Keratinocyte (primary cell): Measurements from ENCODE around the gene CASTOR1. TPM values are rescaled to one million over a fixed set of nuclear protein-coding genes. Genes with fewer than 3 reads are reported as not detected.

ENCODE experiments used
- DNase-seq: peaks from one replicate; pipeline ENCODE4 v3.0.0-alpha.2; 2011; ENCODE audit warnings: low read depth, missing footprints, low spot score
- FAIRE-seq: peaks from 2 replicates; lab custom pipeline; 2011; peaks lifted over from hg19 to GRCh38; lab: Jason Lieb, UNC
- H2AFZ ChIP-seq: 2 replicates; pipeline ENCODE4 v1.6.0; 2012; ENCODE audit warnings: low read length, control low read depth, inconsistent platforms; ENCODE audit not compliant: control insufficient read depth
- H3K27ac ChIP-seq: 2 replicates; pipeline ENCODE4 v1.5.1; 2011; ENCODE audit warnings: low read length; ENCODE audit not compliant: control insufficient read depth, insufficient read depth
- H3K27me3 ChIP-seq: 3 replicates; pipeline ENCODE4 v1.6.0; 2011; ENCODE audit warnings: low read length; ENCODE audit not compliant: control insufficient read depth, insufficient read depth; ENCODE audit errors: extremely low read depth
- H3K36me3 ChIP-seq, 2 experiments: 2 replicates in 1 of 2; 3 replicates in 1 of 2; pipeline ENCODE4 v1.5.1; 2011; ENCODE audit warnings: low read length in 2 of 2, mild to moderate bottlenecking in 1 of 2; ENCODE audit not compliant: control insufficient read depth in 2 of 2, insufficient read depth in 2 of 2; ENCODE audit errors: extremely low read depth in 1 of 2
- H3K4me1 ChIP-seq: 3 replicates; pipeline ENCODE4 v1.5.1; 2011; ENCODE audit warnings: low read length; ENCODE audit not compliant: control insufficient read depth, insufficient read depth; ENCODE audit errors: extremely low read depth
- H3K4me2 ChIP-seq: 3 replicates; pipeline ENCODE4 v1.6.0; 2011; ENCODE audit warnings: low read depth, low read length; ENCODE audit not compliant: control insufficient read depth, insufficient read depth; ENCODE audit errors: extremely low read depth
- H3K4me3 ChIP-seq, 3 experiments: fragments of 200-600 bp in 1 of 3; sonication (generic) in 1 of 3; 2 replicates in 2 of 3; 3 replicates in 1 of 3; pipeline ENCODE4 v1.5.1; 2011 to 2016; ENCODE audit warnings: low read length in 3 of 3, mild to moderate bottlenecking in 3 of 3, control low read depth in 2 of 3, inconsistent platforms in 1 of 3, low read depth in 1 of 3, mixed read lengths in 1 of 3, mixed run types in 1 of 3, moderate library complexity in 1 of 3; ENCODE audit not compliant: control insufficient read depth in 2 of 3, insufficient read depth in 2 of 3; ENCODE audit errors: extremely low read depth in 1 of 3
- H3K79me2 ChIP-seq: 2 replicates; pipeline ENCODE4 v1.6.0; 2012; ENCODE audit warnings: low read length; ENCODE audit not compliant: control insufficient read depth, insufficient read depth
- H3K9ac ChIP-seq: 3 replicates; pipeline ENCODE4 v1.6.0; 2011; ENCODE audit warnings: low read length; ENCODE audit not compliant: control insufficient read depth, insufficient read depth; ENCODE audit errors: extremely low read depth
- H3K9me1 ChIP-seq: 3 replicates; pipeline ENCODE4 v1.6.0; 2011; ENCODE audit warnings: low read length; ENCODE audit not compliant: control insufficient read depth, insufficient read depth; ENCODE audit errors: extremely low read depth
- H3K9me3 ChIP-seq: 2 replicates; pipeline ENCODE4 v1.5.1; 2012; ENCODE audit warnings: low read depth, low read length; ENCODE audit not compliant: control insufficient read depth
- H4K20me1 ChIP-seq: 3 replicates; pipeline ENCODE4 v1.6.0; 2011; ENCODE audit warnings: low read length; ENCODE audit not compliant: control insufficient read depth, insufficient read depth; ENCODE audit errors: extremely low read depth
- CTCF ChIP-seq, 3 experiments: IDR thresholded peaks in 1 of 3; conservative IDR thresholded peaks in 1 of 3; optimal IDR thresholded peaks in 1 of 3; 2 replicates in 2 of 3; 3 replicates in 1 of 3; pipeline versions ENCODE3 to v1.5.1; 2011; ENCODE audit warnings: low read length in 3 of 3, mild to moderate bottlenecking in 3 of 3, moderate library complexity in 2 of 3, control low read depth in 1 of 3, inconsistent platforms in 1 of 3; ENCODE audit not compliant: insufficient read depth in 2 of 3; ENCODE audit errors: extremely low read depth in 1 of 3
- EZH2 ChIP-seq: IDR thresholded peaks from one replicate; pipeline ENCODE4 v1.6.1; 2012; ENCODE audit warnings: inconsistent platforms, mild to moderate bottlenecking, low read length, moderate library complexity
- dilution Hi-C: fragments of 300-500 bp; cut with MboI; formaldehyde crosslinking; loops from one replicate; pipeline ENCODE4 v1.7.0; 2020; ENCODE audit warnings: low sequenced_read_pairs; ENCODE audit not compliant: extremely low pct_ligation_motif_present
- polyA plus RNA-seq, 5 experiments: library from polyadenylated mRNA; depleted of rRNA in 3 of 5; stranded (reverse) in 3 of 5; stranded (forward) in 1 of 5; unstranded in 1 of 5; fragments of >200 nt; gene quantifications; 1 replicate in 1 of 5; 2 replicates in 3 of 5; 3 replicates in 1 of 5; pipeline versions ENCODE4 v1.2.1 to v1.2.3, GENCODE V29; 2011 to 2012; ENCODE audit warnings: missing spikeins in 2 of 5, low read depth in 1 of 5, low replicate concordance in 1 of 5

Gene CASTOR1
- polyA plus RNA-seq, 1 donor (not counting 4 experiments of a cell fraction or from before 2014, with no cell fraction given), result 9.1 TPM

- H3K4me3 ChIP-seq, result no peak overlapping the region
- DNase-seq (no peak), FAIRE-seq (no peak)
- peaks cover 43% of the 10 kb centered on the region for H3K4me1 ChIP-seq
- dilution Hi-C loops, result no loop called here
- no peak overlapping the region for H2AFZ ChIP-seq
- no peaks in the 10 kb centered on the region for H3K9me3 ChIP-seq
- H3K4me2 ChIP-seq, result no peak overlapping the region
- no peaks in the 10 kb centered on the region for H3K9me1 ChIP-seq
- H3K36me3 ChIP-seq, result no peaks in the 10 kb centered on the region
- no peaks in the 10 kb centered on the region for H4K20me1 ChIP-seq
- TF ChIP-seq CTCF (optimal IDR thresholded peaks at IDR 0.05 in 1 of 3, IDR thresholded peaks at IDR 0.05 in 1 of 3, conservative IDR thresholded peaks at IDR 0.05 in 1 of 3; ENCODE audit: extremely low read depth in 1 of 3, insufficient read depth in 2 of 3, low read length in 3 of 3) (no peak), EZH2 (no peak)
- no peak overlapping the region for H3K27ac ChIP-seq
- H3K27me3 ChIP-seq, result no peaks in the 10 kb centered on the region
- H3K79me2 ChIP-seq, result no peaks in the 10 kb centered on the region
- no peak overlapping the region for H3K9ac ChIP-seq
Measured at GRCh38 chr22:30249049-30250038, 40.0 kb downstream of the CASTOR1 start.

GRCh38 chr22:30248484-30248883, 40.8 kb downstream of the CASTOR1 start:
- TF ChIP-seq CTCF (optimal IDR thresholded peaks at IDR 0.05 in 1 of 3, IDR thresholded peaks at IDR 0.05 in 1 of 3, conservative IDR thresholded peaks at IDR 0.05 in 1 of 3; ENCODE audit: extremely low read depth in 1 of 3, insufficient read depth in 2 of 3, low read length in 3 of 3) (no peak), EZH2 (no peak)
- Histone ChIP-seq H3K9ac (no peak overlapping the region), H3K4me2 (no peak overlapping the region), H3K4me1 (peaks cover 40% of the 10 kb centered on the region), H3K27me3 (no peaks in the 10 kb centered on the region), H2AFZ (no peak overlapping the region), H4K20me1 (no peaks in the 10 kb centered on the region), H3K9me1 (no peaks in the 10 kb centered on the region), H3K9me3 (no peaks in the 10 kb centered on the region), H3K27ac (no peak overlapping the region), H3K36me3 (no peaks in the 10 kb centered on the region), H3K79me2 (no peaks in the 10 kb centered on the region), H3K4me3 (no peak overlapping the region)
- DNase-seq (no peak), FAIRE-seq (no peak)
- dilution Hi-C loops, result no loop called here
